HG03175 (cell line): Measurements from ENCODE around the gene RREB1.

Experiments used
- ATAC-seq: cut with Tn5 transposase; IDR thresholded peaks from one replicate; pipeline ENCODE4 v1.9.1; 2021; ENCODE audit warnings: mild to moderate bottlenecking, moderate library complexity; ENCODE audit not compliant: unreplicated experiment

RREB1 gene

DNA sequence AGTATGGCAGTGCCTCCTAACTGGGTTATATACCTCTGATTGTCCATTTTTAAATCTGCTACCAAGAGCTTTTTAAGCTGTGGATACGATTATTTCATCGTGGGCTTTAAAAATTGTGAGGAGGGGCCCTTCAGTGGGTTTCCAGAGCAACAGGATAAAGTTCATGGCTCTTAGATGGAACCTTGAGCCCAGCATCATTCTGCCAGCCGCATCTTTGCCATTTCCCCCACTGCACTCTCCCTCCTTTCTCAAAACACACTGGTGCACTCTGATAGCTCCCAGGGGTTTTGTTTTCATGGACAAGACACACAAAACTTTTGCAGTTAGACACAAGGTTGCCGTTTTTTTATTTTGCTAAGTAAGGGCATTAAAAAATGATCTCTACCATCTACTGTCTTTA is 54.1 kb downstream of the RREB1 start:
- ATAC-seq: no peak

DNA sequence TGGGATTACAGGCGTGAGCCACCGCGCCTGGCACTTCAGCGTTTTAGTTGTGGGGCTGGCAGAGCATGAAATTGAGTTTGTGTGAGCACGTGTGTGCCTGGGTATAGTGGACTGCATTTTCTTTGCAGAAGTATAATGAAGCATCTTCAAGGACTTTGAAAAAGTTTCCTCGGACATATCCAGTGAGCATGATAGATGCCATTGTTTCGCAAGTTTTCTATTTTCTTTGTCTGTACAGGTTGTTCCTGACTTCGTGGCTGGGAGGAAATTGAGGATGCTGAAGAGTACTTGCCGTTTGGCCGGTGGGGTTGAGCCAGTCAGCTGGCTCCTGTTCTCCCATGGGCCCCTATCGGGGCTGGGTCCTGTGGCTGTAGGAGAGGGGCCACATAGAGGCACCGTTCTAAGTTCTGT is 55.9 kb downstream of the RREB1 start:
- no peak for ATAC-seq

DNA sequence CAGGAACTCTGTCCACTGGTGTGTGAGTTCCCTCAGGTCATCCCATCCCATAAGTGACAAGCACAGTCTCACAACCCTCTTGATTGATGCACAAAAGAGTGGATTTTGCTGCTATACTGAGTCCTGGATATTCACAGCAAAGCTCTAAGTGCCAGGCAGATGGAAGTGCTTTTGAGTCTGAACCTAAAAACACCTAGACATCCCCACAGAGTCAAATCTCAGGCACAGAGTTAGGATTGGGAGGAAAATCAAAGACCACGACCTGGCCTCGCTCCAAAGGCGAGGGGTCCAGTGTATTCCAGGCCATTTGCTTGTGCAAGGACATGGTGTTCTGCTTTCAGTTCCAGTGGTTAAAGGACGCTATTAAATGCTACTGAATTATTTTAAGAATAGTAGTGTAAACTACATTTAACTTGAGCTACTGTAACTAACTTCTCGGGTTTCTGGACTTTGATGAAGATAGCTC is 56.8 kb downstream of the RREB1 start:
- ATAC-seq: no peak

DNA sequence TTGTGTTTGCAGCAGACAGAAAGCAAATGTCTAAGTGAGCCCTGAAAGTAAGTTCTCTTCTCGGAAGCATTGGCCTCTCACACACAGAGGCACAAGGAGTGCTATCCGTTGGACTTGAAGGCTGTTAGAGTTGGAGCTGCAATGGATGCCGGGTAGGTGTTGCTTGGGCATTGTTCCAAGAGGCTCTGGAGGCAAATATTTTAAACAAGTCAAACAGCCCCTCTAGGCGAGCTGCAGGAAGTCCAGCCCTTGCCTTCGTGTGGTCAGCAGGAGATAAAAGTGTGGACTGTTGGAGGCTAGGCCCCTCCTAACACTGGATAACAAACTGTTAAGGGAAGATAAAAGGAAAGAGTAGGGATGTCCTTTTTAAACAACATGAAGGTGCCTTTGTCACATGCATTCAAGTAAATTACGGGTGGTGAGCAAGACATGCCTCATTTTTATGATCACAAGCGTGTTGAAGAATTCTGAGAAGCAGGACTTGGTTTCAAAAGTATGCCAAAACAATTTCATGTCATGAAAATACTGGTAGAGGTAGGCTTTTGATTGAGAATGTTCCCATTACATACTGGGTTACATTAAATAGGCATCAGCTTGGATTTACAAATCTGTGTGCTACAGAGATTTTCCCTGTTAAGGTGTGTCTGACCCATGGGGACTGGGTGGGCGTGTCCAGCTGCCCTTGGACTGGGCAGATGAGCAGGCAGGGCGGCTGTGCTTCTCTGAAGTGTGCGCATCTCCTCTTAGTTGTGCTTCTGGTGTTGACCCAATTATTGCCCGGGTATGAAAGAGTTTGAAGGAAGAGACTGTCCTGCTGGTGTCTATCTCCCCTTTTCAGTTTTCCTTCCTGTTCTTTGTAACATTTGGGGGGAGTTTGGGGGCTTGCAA is 57.5 kb downstream of the RREB1 start:
- no peak for ATAC-seq

GRCh38 chr6:7165890-7166267 is 58.1 kb downstream of the RREB1 start:
- ATAC-seq: no peak

GRCh38 chr6:7166410-7167293 is 58.9 kb downstream of the RREB1 start:
- no peak for ATAC-seq

- no peak for ATAC-seq
Observed at GRCh38 chr6:7169296-7169721, 61.5 kb downstream of the RREB1 start.

GRCh38 chr6:7170117-7170732 is 62.5 kb downstream of the RREB1 start:
- no peak for ATAC-seq

DNA sequence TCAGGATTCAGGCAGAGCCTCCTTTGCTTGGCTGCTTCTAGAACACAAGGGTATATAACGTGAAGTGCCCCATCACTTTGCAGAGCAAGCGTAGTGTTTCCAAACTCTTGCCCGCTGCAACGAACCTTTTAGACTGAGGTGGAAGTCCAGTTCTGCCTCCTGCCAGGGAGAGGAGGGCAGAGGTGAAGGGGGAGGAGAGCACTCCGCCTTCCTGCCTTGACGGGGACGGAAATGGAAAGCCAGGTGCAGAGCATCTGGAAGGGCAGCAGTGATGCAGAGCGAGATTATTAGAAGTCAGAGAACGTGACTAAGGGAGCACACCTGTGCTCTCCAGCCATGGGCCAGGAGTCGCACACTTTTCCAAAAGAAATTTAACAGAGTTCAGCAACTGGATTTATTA is 63.4 kb downstream of the RREB1 start:
- ATAC-seq: no peak

GRCh38 chr6:7171733-7172132 is 64.0 kb downstream of the RREB1 start:
- ATAC-seq: no peak

GRCh38 chr6:7172649-7173048 is 64.9 kb downstream of the RREB1 start:
- no peak for ATAC-seq

DNA sequence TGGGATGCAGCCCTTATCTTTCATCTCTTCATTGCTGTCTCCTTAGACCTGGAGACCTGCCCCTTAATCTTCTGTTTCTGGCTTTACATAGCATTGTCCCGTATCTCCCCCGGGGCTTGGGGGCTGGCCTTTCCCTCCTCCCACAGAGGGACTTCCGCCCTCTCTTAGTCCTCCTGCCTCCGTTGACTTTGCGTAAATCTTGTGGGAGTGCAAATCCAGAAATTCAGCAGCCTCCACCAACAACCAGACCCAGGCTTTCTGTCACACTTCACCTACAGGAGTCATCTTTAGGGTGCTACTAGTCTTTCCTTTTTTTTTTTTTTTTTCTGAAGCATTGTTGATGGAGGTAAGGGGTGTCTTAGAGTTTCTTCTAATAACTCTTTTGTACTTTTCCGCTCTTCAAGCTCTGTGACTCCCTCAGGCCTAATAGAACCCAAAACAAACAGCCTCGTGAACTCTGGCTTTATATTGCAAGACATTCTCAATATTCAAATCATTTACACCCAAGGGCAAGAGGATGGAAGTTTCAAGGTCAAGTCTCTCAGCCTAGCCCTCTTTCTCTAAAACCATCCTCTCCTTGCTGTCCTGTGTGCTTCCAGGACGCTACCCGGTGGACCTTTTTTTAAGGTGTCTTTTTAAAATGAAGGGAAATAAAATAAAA is 66.2 kb downstream of the RREB1 start:
- no peak for ATAC-seq

DNA sequence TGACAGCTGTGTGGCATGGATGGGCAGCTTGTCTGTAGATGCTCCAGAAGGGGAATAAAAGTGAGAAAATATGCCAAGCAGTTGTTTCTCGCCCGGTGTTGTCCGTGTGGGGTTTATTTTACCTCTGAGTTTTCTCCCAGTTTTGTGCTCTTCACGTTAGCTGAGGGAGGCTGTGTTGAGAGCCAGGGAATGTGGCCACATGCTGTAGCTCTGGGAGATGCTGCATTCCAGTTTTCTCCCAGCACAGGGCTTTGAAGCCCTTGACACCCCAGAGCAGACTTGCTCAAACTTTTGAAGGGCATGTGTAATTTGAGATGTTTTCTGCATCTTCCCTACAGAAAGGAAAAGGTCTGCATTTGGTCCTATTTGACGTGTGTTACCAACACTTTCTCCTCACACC is 67.7 kb downstream of the RREB1 start:
- ATAC-seq: no peak

DNA sequence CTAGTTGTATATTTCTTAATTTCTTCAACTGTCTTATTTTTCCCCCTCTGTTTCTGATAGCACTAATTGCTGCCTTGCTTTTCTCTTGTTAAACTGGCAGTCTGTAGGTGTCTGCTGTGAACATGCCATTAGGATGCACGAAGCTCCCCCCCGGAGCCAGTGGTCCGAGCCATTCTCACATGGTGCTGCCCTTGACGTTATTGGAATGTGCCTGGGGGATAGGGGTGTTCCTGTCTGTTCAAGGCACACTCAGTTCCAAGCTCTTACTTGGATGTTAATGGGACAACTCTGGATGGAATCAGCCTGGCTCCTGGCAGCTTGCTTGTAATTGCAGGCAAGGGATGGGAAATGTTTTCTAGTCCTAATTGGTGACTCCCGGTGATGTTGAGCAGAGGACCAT is 68.4 kb downstream of the RREB1 start:
- no peak for ATAC-seq

GRCh38 chr6:7178280-7178679 is 70.5 kb downstream of the RREB1 start:
- no peak for ATAC-seq

GRCh38 chr6:7180751-7181150 is 73.0 kb downstream of the RREB1 start:
- no peak for ATAC-seq

- no peak for ATAC-seq
Observed at GRCh38 chr6:7183707-7184106, 75.9 kb downstream of the RREB1 start.

DNA sequence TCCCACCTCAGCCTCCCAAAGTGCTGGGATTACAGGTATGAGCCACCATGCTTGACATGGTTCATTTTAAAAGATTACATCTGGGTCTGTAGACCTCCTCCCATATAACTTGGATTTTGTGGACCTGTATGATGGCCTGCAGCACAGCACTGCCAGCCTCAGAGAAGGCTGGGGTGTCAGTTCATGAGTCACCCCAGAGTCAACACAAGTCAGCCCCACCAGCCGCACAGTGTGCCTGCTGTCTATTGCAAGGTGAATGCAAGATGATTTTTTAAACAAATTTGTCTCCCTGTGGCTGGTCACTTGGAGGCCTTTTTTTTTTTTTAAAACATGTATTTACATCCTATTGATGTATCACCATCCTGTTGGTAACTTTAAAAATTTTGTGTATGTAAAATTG is 76.7 kb downstream of the RREB1 start:
- no peak for ATAC-seq

DNA sequence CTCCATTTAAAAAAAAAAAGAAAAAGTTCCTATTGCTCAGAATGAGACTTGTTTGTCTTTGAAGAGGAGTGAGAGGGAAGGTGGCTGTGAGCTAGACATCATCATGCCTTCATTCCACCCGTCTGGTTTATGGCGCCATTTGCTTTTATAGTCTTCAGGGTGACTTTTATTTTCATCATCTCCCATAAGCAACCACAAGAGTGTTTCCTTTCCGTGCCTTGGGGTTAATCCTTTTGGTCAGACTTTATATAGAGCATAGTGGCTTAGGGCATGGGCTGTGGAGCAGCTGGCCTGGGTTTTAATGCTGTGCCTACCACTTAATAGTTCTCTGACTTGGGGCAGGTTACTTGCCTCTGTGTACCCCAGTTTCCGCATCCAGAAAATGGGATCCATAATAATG is 77.8 kb downstream of the RREB1 start:
- no peak for ATAC-seq

DNA sequence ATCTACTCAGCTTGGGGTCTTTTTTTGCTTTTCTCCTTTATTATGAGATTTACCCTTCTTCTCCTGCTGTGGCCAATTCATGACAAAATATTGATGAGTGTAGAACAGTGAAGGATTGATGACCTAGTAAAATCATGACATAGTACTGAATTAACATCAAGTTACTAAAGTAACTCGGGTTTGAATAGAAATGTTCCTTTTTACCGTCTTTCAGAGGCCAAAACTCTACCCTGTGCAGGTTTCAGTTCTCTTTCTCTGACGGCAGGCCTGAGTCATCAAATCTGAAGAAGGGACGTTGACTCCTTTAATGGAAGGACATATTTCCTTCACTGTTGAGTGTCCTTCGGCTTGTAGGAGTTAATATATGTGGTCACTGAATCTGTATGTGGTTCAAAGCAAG is 80.7 kb downstream of the RREB1 start:
- peak; percentile 93 for ATAC-seq
